HepG2 (cell line): ENCODE data around the gene AAR2. TPM values are rescaled to one million over a fixed set of nuclear protein-coding genes. Genes with fewer than 3 reads are reported as not detected.

ENCODE experiments used
- AGO2 ChIP-seq: fragments of 200-400 bp; formaldehyde crosslinking; optimal IDR thresholded peaks from 2 replicates; pipeline ENCODE3; 2017; ENCODE audit warnings: mild to moderate bottlenecking, low read depth, low read length, moderate library complexity
- BCL6 ChIP-seq: IDR thresholded peaks from 2 replicates; pipeline ENCODE4 v1.6.1; 2016; ENCODE audit warnings: missing genetic modification reagents, missing compliant biosample characterization
- ETV5 ChIP-seq: IDR thresholded peaks from 2 replicates; pipeline ENCODE4 v1.6.1; 2018; ENCODE audit warnings: missing biosample characterization, missing genetic modification reagents, inconsistent platforms, borderline replicate concordance
- GABPA ChIP-seq, 2 experiments: IDR thresholded peaks; 2 replicates each; pipeline ENCODE4 v1.6.1; 2011 to 2016; ENCODE audit warnings: low read depth in 2 of 2, low read length in 1 of 2, missing biosample characterization in 1 of 2, missing genetic modification characterization in 1 of 2
- GTF3A ChIP-seq: sonication (generic); formaldehyde crosslinking; conservative IDR thresholded peaks from 2 replicates; pipeline ENCODE4 v1.4.0; 2020; ENCODE audit warnings: mild to moderate bottlenecking, missing genetic modification reagents
- MAF1 ChIP-seq: sonication (generic); formaldehyde crosslinking; IDR thresholded peaks from 2 replicates; pipeline ENCODE4 v1.5.0; 2020; ENCODE audit warnings: missing genetic modification reagents, borderline replicate concordance
- ZBTB38 ChIP-seq: sonication (generic); formaldehyde crosslinking; IDR thresholded peaks from 2 replicates; pipeline ENCODE4 v1.5.1; 2020; ENCODE audit warnings: mild to moderate bottlenecking, missing genetic modification reagents
- ZNF333 ChIP-seq: sonication (generic); formaldehyde crosslinking; IDR thresholded peaks from 2 replicates; pipeline ENCODE4 v1.4.0; 2020; ENCODE audit warnings: mild to moderate bottlenecking, missing genetic modification reagents, borderline replicate concordance
- ZNF781 ChIP-seq: sonication (generic); formaldehyde crosslinking; IDR thresholded peaks from 2 replicates; pipeline ENCODE4 v1.5.1; 2020; ENCODE audit warnings: borderline replicate concordance, mild to moderate bottlenecking, missing genetic modification reagents; ENCODE audit errors: not compliant biosample characterization
- polyA plus RNA-seq, 8 experiments: library from polyadenylated mRNA; depleted of rRNA in 3 of 8; stranded (reverse) in 7 of 8; unstranded in 1 of 8; fragments of >200 nt; fragmentation: Illumina TruSeq in 4 of 8; extraction: Trizol in 4 of 8; gene quantifications; 2 replicates each; pipeline versions ENCODE4 v1.2.1 to v1.2.3, GENCODE V29; 2011 to 2016; ENCODE audit warnings: low read depth in 4 of 8, missing spikeins in 1 of 8, mixed read lengths in 1 of 8; ENCODE audit not compliant: insufficient read depth in 1 of 8
- total RNA-seq, 5 experiments: library from RNA; depleted of rRNA; stranded (reverse); fragments of >200 nt; fragmentation: Illumina TruSeq; extraction: Trizol; gene quantifications; 2 replicates each; pipeline ENCODE4 v1.2.3, GENCODE V29; 2016; ENCODE audit warnings: low read depth in 1 of 5
- TF ChIP-seq, protein P1 (sequence below): sonication (generic); formaldehyde crosslinking; IDR thresholded peaks from 2 replicates; pipeline ENCODE4 v1.4.0; 2020; ENCODE audit warnings: mild to moderate bottlenecking, missing genetic modification reagents
- TF ChIP-seq, protein P2 (sequence below): sonication (generic); formaldehyde crosslinking; IDR thresholded peaks from 2 replicates; pipeline ENCODE4 v1.4.0; 2020; ENCODE audit warnings: mild to moderate bottlenecking, missing genetic modification reagents, borderline replicate concordance
- TF ChIP-seq, protein P3 (sequence below): sonication (generic); formaldehyde crosslinking; IDR thresholded peaks from 2 replicates; pipeline ENCODE4 v1.5.0; 2020; ENCODE audit warnings: mild to moderate bottlenecking, missing genetic modification reagents
- TF ChIP-seq, protein P4 (sequence below): IDR thresholded peaks from 2 replicates; pipeline ENCODE4 v1.6.1; 2012; ENCODE audit warnings: low read length, improper control_type of control experiment
- TF ChIP-seq, protein P5 (sequence below): sonication (generic); formaldehyde crosslinking; IDR thresholded peaks from 2 replicates; pipeline ENCODE4 v1.4.0; 2020; ENCODE audit warnings: mild to moderate bottlenecking, missing genetic modification reagents
- TF ChIP-seq, protein P6 (sequence below): IDR thresholded peaks from 2 replicates; pipeline ENCODE4 v1.6.1; 2012; ENCODE audit warnings: inconsistent platforms

Gene AAR2
- total and polyA plus RNA-seq, 2 of the 13 experiments (the other 11 are each of a cell fraction or from before 2014, with no cell fraction given) = 45.2 to 46.2 TPM

DNA sequence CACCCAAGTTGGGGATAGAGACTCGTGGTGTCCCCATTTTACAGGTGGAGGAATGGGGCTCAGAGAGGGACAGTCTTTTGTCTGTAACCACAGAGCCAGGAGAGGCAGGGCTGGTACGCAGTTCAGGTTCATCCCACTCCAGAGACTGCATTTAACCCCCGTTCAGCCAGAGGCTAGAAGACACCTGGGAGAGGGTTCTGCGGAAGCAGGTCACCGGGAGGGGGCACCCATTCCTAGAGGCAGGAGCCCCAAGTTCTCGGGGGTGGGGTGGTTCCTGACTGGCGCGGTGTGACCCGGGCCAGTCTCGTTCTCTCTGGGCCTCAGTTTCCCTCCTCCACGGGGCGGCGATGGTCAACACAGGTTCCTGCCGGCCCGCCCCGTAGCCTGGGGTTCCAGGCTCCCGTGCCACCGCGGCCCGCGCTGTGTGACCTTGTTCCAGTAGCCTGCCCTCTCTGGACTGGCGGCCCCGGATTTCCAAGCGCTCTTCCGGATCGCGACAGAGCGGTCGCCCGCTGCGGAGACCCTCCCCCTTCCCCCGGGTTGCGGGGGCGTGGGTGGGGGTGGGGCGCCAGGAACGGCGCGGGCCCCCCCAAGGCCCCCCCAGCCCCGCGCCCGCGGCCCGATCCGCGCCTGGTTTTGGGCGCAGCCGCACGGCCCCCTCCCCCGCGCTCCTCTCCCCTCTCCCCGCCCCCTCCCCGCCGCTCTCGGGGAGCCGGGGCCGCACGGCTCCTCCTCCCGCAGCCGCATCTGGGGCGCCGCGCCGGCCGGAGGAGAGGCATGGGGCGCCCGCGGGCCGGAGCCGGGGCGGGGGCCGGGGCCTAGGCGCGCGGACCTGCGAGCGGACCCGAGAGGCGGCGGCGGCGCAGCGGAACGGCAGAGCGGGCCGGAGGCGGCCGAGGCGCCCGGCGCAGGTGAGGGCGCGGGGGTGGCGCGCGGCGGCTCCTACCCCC lies 69.6 kb downstream of the AAR2 start, which contains the start of gene DLGAP4 (continued):
- TF ChIP-seq GTF3A (CRISPR knock-in tag) (no peak), MAF1 (no peak), ZNF781 (CRISPR knock-in tag) (no peak), BCL6 (CRISPR knock-in tag) (no peak), ZNF333 (CRISPR knock-in tag) (no peak), ETV5 (CRISPR knock-in tag) (no peak), GABPA (IDR thresholded peaks at IDR 0.05; ENCODE audit: low read depth, low read length) (no peak), GABPA (CRISPR knock-in tag; IDR thresholded peaks at IDR 0.05; ENCODE audit: low read depth) (no peak), ZBTB38 (no peak), AGO2 (no peak)
- TF ChIP-seq, protein P1, sequence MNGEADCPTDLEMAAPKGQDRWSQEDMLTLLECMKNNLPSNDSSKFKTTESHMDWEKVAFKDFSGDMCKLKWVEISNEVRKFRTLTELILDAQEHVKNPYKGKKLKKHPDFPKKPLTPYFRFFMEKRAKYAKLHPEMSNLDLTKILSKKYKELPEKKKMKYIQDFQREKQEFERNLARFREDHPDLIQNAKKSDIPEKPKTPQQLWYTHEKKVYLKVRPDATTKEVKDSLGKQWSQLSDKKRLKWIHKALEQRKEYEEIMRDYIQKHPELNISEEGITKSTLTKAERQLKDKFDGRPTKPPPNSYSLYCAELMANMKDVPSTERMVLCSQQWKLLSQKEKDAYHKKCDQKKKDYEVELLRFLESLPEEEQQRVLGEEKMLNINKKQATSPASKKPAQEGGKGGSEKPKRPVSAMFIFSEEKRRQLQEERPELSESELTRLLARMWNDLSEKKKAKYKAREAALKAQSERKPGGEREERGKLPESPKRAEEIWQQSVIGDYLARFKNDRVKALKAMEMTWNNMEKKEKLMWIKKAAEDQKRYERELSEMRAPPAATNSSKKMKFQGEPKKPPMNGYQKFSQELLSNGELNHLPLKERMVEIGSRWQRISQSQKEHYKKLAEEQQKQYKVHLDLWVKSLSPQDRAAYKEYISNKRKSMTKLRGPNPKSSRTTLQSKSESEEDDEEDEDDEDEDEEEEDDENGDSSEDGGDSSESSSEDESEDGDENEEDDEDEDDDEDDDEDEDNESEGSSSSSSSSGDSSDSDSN (CRISPR knock-in tag) = no peak
- TF ChIP-seq, protein P2, sequence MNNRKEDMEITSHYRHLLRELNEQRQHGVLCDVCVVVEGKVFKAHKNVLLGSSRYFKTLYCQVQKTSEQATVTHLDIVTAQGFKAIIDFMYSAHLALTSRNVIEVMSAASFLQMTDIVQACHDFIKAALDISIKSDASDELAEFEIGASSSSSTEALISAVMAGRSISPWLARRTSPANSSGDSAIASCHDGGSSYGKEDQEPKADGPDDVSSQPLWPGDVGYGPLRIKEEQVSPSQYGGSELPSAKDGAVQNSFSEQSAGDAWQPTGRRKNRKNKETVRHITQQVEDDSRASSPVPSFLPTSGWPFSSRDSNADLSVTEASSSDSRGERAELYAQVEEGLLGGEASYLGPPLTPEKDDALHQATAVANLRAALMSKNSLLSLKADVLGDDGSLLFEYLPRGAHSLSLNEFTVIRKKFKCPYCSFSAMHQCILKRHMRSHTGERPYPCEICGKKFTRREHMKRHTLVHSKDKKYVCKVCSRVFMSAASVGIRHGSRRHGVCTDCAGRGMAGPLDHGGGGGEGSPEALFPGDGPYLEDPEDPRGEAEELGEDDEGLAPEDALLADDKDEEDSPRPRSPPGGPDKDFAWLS = no peak
- TF ChIP-seq, protein P3, sequence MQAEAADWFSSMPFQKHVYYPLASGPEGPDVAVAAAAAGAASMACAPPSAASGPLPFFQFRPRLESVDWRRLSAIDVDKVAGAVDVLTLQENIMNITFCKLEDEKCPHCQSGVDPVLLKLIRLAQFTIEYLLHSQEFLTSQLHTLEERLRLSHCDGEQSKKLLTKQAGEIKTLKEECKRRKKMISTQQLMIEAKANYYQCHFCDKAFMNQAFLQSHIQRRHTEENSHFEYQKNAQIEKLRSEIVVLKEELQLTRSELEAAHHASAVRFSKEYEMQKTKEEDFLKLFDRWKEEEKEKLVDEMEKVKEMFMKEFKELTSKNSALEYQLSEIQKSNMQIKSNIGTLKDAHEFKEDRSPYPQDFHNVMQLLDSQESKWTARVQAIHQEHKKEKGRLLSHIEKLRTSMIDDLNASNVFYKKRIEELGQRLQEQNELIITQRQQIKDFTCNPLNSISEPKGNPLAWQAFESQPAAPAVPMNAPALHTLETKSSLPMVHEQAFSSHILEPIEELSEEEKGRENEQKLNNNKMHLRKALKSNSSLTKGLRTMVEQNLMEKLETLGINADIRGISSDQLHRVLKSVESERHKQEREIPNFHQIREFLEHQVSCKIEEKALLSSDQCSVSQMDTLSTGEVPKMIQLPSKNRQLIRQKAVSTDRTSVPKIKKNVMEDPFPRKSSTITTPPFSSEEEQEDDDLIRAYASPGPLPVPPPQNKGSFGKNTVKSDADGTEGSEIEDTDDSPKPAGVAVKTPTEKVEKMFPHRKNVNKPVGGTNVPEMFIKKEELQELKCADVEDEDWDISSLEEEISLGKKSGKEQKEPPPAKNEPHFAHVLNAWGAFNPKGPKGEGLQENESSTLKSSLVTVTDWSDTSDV (CRISPR knock-in tag) = no peak
- TF ChIP-seq, protein P4, sequence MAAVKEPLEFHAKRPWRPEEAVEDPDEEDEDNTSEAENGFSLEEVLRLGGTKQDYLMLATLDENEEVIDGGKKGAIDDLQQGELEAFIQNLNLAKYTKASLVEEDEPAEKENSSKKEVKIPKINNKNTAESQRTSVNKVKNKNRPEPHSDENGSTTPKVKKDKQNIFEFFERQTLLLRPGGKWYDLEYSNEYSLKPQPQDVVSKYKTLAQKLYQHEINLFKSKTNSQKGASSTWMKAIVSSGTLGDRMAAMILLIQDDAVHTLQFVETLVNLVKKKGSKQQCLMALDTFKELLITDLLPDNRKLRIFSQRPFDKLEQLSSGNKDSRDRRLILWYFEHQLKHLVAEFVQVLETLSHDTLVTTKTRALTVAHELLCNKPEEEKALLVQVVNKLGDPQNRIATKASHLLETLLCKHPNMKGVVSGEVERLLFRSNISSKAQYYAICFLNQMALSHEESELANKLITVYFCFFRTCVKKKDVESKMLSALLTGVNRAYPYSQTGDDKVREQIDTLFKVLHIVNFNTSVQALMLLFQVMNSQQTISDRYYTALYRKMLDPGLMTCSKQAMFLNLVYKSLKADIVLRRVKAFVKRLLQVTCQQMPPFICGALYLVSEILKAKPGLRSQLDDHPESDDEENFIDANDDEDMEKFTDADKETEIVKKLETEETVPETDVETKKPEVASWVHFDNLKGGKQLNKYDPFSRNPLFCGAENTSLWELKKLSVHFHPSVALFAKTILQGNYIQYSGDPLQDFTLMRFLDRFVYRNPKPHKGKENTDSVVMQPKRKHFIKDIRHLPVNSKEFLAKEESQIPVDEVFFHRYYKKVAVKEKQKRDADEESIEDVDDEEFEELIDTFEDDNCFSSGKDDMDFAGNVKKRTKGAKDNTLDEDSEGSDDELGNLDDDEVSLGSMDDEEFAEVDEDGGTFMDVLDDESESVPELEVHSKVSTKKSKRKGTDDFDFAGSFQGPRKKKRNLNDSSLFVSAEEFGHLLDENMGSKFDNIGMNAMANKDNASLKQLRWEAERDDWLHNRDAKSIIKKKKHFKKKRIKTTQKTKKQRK = no peak
- TF ChIP-seq, protein P5, sequence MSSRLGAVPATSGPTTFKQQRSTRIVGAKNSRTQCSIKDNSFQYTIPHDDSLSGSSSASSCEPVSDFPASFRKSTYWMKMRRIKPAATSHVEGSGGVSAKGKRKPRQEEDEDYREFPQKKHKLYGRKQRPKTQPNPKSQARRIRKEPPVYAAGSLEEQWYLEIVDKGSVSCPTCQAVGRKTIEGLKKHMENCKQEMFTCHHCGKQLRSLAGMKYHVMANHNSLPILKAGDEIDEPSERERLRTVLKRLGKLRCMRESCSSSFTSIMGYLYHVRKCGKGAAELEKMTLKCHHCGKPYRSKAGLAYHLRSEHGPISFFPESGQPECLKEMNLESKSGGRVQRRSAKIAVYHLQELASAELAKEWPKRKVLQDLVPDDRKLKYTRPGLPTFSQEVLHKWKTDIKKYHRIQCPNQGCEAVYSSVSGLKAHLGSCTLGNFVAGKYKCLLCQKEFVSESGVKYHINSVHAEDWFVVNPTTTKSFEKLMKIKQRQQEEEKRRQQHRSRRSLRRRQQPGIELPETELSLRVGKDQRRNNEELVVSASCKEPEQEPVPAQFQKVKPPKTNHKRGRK (CRISPR knock-in tag) = no peak
- TF ChIP-seq, protein P6, sequence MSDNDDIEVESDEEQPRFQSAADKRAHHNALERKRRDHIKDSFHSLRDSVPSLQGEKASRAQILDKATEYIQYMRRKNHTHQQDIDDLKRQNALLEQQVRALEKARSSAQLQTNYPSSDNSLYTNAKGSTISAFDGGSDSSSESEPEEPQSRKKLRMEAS = no peak
